Anterior cingulate cortex (tissue), 58 donors: Measurements from ENCODE around the gene FOXR1.
"Not testable (repeated sequence)": the region's sequence is repeated elsewhere in the genome, so short reads cannot be mapped to it uniquely, and the experiment has no call there.

Experiments
- DNase-seq, 58 donors: peaks; one replicate each; lab custom pipeline; 2025; lab: John Stamatoyannopoulos, UW

Gene FOXR1

DNA sequence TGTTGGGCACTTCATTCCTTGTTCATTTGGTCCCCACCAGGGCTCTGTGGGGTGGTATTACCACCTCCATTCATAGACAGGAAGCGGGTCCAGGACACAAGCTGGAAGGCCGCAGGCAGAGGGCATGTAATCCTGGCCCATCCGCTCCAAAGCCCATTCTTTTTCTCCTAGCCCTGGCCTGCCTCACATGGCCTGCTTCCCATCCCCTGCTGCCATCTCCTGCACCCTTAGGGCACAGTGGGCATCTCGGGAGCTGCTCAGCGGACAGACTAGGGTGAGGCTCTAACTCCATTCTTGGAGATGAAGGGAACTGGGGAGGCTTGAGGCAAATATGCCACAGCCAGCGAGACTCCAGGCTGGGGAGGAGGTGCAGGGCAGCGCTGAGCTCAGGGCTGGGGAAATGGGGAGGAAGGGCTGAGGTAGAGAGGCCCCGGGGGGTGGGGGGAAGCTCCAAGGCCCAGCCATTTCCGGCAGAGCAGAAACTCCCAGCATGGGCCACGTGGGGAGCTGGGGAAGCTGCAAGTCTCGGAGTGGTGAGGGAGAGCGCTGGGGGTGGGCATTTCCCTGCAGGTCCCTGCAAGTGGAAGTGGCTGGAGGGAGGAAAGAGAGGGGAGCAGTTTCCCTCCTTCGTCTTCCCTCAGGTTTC, 31.5 kb upstream of the FOXR1 start:
- peak in 9 of 58 donors; percentile 21 to 51 (median 42) for DNase-seq

DNA sequence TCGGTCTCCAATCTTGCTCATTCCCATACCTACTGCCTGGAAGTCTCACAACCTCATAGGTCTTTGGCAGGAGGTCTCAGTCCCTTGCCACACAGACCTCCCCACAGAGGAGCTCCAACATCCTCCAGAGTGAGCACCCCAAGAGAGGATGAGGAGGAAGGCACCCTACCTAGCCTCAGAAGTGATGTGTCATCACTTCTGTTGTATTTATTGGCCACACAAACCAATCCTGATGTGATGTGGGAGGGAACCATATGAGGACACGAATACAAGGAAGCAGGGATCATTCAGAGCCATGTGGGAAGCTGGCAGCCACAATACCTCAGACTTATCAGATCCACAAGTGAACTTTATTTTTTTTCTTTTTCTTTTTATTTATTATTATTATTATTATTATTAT, 24.5 kb upstream of the FOXR1 start:
- DNase-seq, result no peak

GRCh38 chr11:118948000-118948399, 23.6 kb upstream of the FOXR1 start:
- no peak for DNase-seq

GRCh38 chr11:118953265-118953664, 18.3 kb upstream of the FOXR1 start:
- DNase-seq, result peak in 53 of 58 donors; percentile 15 to 94 (median 75)

- DNase-seq, result not testable (repeated sequence)
These were observed 17.6 kb upstream of the FOXR1 start for GRCh38 chr11:118953976-118954375.

DNA sequence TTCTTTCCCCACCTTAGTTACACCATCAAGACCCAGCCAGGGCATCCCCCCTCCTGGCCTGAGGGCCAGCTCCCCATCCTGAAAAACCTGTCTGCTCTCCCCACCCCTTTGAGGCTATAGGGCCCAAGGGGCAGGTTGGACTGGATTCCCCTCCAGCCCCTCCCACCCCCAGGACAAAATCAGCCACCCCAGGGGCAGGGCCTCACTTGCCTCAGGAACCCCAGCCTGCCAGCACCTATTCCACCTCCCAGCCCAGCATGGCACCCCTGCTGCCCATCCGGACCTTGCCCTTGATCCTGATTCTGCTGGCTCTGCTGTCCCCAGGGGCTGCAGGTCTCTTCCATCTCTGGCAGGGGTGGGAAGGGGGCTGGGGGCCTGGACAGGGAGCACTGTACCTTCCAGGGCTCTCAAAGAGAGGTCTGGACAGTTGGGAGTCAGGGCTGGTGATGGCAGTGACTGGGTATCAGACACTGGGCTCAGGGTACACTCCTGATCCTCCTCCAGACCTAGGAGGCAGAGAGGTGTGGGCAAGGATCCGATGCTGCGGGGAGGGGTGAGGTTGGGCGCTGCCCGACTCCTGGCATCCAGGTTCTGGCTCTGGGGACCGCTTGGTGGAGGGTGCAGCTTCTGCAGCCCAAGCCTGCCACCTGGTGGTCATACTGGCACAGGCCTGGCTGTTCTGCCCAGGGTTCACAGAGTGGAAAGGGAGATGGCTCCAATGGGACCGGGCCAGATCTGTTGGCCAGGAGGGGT, 15.3 kb upstream of the FOXR1 start, which contains the start of gene UPK2:
Gene UPK2 (plus strand): TSS at position 205 of the 753 bp plus-strand sequence. CDS start 53 bp downstream, at position 258.
- peak in 57 of 58 donors; percentile 12 to 91 (median 76) for DNase-seq

- no peak for DNase-seq
These were observed 14.6 kb upstream of the FOXR1 start for GRCh38 chr11:118956847-118957469.

DNA sequence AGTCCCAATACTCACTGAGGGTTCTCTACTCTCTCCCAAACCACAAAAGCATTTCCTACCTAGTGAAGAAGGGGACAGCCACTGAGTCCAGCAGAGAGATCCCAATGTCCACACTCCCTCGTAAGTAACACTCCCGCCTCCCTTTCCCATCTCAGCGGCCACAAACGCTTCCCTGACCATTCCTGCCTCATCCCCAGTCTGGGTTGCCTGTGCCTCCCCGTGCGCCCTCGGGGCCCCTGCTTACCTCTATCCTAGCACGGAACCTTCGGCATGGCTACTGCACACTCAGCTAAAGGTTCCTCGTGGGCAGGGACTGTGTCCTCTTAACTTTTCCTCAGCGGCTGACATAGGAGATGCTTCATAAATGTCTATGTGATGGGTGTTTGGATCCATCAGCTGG, 14.0 kb upstream of the FOXR1 start:
- DNase-seq, result no peak

DNA sequence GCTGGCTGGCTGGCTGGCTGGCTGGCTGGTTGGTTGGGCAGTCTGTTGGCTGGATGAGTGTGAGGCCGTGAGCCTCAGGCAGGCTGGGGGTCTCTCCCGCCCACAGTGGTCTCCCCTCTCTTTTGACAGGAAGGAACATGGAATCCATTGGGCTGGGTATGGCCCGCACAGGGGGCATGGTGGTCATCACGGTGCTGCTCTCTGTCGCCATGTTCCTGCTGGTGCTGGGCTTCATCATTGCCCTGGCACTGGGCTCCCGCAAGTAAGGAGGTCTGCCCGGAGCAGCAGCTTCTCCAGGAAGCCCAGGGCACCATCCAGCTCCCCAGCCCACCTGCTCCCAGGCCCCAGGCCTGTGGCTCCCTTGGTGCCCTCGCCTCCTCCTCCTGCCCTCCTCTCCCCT, 13.6 kb upstream of the FOXR1 start:
- no peak for DNase-seq

DNA sequence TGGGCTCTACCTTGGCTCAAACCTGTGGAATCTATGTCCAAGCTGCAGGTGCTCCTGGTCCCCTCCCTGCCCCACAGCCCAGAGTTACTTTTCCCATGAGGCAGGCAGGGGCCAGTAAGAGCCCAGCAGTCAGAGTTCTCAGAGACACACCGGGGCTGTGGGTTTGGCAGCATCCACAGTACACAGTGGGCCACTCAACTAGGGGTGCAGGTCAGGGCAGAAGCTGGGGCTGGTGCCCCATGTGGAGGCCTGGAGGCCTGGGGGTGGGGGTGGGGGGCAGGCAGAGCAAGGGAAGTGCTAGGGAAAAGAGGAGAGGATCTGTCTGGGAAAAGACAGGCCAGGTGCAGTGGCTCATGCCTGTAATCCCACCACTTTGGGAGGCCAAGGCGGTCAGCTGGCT, 13.0 kb upstream of the FOXR1 start:
- no peak for DNase-seq

DNA sequence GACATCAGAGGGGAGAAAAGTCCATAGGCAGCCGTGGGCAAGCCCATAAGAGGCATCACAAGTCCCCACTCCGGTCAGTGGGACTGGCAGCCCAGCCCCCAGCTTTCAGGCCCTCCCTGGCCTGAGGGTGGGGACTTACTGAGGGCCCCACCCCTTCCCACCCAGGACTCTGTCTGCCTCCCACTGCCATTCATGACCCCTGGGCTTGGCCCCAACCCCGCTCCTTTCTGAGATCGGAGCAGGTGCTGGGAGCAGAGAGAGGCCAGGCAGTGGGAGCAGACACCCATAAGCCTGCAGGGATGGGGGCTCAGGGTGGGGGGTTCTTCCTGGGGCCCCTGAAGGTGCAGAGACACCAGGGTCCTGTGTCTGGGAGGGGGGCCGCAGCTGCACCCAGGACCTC, 10.4 kb upstream of the FOXR1 start:
- DNase-seq, result no peak

DNA sequence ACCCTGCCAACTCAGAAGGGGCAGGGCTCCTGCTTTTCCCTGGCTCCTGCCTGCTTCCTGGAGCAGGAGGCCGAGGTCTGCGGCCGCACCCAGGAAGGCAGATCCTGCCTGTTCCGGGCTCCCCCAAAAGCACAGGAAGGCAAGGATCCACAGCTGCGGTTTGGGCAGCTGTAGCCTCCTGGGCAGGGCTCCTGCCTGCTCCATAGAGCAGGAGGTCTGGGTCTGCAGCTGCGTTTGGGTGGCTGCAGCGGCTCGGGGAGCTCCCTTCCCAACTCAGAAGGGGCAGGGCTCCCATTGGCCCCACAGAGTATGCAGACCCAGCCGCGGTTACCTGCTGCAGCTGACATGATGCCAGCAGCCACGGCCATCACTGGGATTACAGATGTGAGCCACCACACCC, 10.0 kb upstream of the FOXR1 start:
- no peak for DNase-seq

GRCh38 chr11:118969508-118969907, 2.1 kb upstream of the FOXR1 start:
- DNase-seq, result not testable (repeated sequence)

- no peak for DNase-seq
These were observed 2.4 kb downstream of the FOXR1 start for GRCh38 chr11:118973985-118974384.

- no peak for DNase-seq
These were observed 4.5 kb downstream of the FOXR1 start for GRCh38 chr11:118975771-118976709.

DNA sequence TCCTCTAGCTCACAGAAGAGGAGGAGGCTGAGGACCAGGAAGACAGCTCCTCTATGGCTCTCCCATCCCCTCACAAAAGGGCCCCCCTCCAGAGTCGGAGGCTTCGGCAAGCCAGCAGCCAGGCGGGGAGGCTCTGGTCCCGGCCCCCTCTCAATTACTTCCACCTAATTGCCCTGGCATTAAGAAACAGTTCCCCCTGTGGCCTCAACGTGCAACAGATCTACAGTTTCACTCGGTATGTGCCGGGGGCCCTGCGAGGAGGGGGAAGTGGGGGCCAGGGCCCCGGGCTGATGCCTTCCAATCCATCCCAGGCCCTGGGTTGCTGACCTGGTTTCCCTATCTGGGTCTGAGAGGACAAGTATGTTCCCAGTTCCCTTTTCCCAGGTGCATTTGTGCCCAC, 7.9 kb downstream of the FOXR1 start:
- no peak for DNase-seq

- DNase-seq, result peak in 6 of 58 donors; percentile 2 to 11 (median 4)
These were observed 8.8 kb downstream of the FOXR1 start for GRCh38 chr11:118980191-118980881.

DNA sequence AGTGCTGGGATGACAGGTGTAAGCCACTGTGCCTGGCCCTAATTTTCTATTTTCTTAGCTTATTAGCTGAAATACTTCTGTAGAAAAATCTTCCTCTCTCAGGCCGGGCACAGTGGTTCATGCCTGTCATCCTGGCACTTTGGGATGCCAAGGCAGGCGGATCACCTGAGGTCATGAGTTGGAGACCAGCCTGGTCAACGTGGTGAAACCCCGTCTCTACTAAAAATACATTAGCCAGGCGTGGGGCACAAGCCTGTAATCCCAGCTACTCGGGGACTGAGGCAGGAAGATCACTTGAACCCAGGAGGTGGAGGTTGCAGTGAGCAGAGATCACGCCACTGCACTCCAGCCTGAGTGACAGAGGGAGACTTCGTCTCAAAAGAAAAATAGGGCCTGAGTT, 12.8 kb downstream of the FOXR1 start:
- DNase-seq, result not testable (repeated sequence)

GRCh38 chr11:118984825-118985224, 13.3 kb downstream of the FOXR1 start:
- DNase-seq, result no peak

GRCh38 chr11:118988280-118988679, 16.7 kb downstream of the FOXR1 start:
- DNase-seq, result no peak
